Caco-2 (cell line): Measurements from ENCODE around the gene AGR2. TPM values are rescaled to one million over a fixed set of nuclear protein-coding genes. Genes with fewer than 3 reads are reported as not detected.
A peak's percentile ranks its signal among the peaks of the same experiment; 100 is the strongest.

Experiments
- BruUV-seq: library from RNA; stranded (reverse); fragments of 400-500 nt; replicated peaks from 2 replicates; lab custom pipeline; 2021; lab: Mats Ljungman, UMichigan
- CTCF ChIA-PET: fragments of 300-600 bp; sonication (Branson Sonifier 250); formaldehyde crosslinking; loops from one replicate; lab custom pipeline; 2022; ENCODE audit warnings: antibody characterized with exemption; lab: Charles Lee
- POLR2A ChIA-PET: fragments of 300-600 bp; sonication (Branson Sonifier 250); formaldehyde crosslinking; loops from one replicate; lab custom pipeline; 2022; ENCODE audit warnings: antibody characterized with exemption; lab: Charles Lee
- DNase-seq, 2 experiments: peaks; one replicate each; pipeline versions ENCODE4 v3.0.0 to v3.0.0-alpha.2; 2020 to 2022
- H3K27me3 ChIP-seq: replicated peaks from 2 replicates; pipeline ENCODE4 v1.6.0; 2011; ENCODE audit warnings: low read length; ENCODE audit not compliant: control insufficient read depth, insufficient read depth
- H3K36me3 ChIP-seq: 2 replicates; pipeline ENCODE4 v1.5.1; 2011; ENCODE audit warnings: low read length; ENCODE audit not compliant: control insufficient read depth, insufficient read depth
- H3K4me1 ChIP-seq: fragments of 250-450 bp; sonication (Bioruptor Pico); 2 replicates; pipeline ENCODE4 v1.5.1; 2020; ENCODE audit warnings: mild to moderate bottlenecking
- H3K4me3 ChIP-seq: 2 replicates; pipeline ENCODE4 v1.5.1; 2011; ENCODE audit warnings: low read depth, mild to moderate bottlenecking, control low read depth, low read length
- H3K9me3 ChIP-seq: fragments of 250-450 bp; sonication (Bioruptor Pico); 2 replicates; pipeline ENCODE4 v1.5.1; 2020; ENCODE audit warnings: mild to moderate bottlenecking, moderate library complexity
- H3K27ac Mint-ChIP-seq: one replicate; pipeline ENCODE4 v1.8.0; 2022; ENCODE audit warnings: mixed read lengths; ENCODE audit not compliant: unreplicated experiment
- H3K27me3 Mint-ChIP-seq: one replicate; pipeline ENCODE4 v1.8.0; 2022; ENCODE audit warnings: mixed read lengths; ENCODE audit not compliant: insufficient read depth, unreplicated experiment
- H3K36me3 Mint-ChIP-seq: one replicate; pipeline ENCODE4 v1.8.0; 2022; ENCODE audit warnings: mild to moderate bottlenecking, mixed read lengths; ENCODE audit not compliant: insufficient read depth, unreplicated experiment
- H3K4me1 Mint-ChIP-seq: one replicate; pipeline ENCODE4 v1.8.0; 2022; ENCODE audit warnings: low read depth, mixed read lengths; ENCODE audit not compliant: unreplicated experiment
- H3K4me3 Mint-ChIP-seq: one replicate; pipeline ENCODE4 v1.8.0; 2022; ENCODE audit warnings: mild to moderate bottlenecking, moderate library complexity, mixed read lengths; ENCODE audit not compliant: unreplicated experiment
- H3K9me3 Mint-ChIP-seq: one replicate; pipeline ENCODE4 v1.8.0; 2022; ENCODE audit warnings: mixed read lengths; ENCODE audit not compliant: unreplicated experiment
- intact Hi-C: fragments of 100-400 bp; cut with micrococcal nuclease; formaldehyde crosslinking; loops from one replicate; pipeline ENCODE4 v1.10.0; 2022; ENCODE audit not compliant: unreplicated experiment
- total RNA-seq: library from RNA; stranded (reverse); gene quantifications from 2 replicates; pipeline ENCODE4 v1.2.3, GENCODE V29; 2022
- TF ChIP-seq, protein P1 (sequence below), 2 experiments: fragments of 200-600 bp in 1 of 2; IDR thresholded peaks; 1 replicate in 1 of 2; 2 replicates in 1 of 2; pipeline versions ENCODE4 v1.5.1 to v1.8.0; 2011 to 2022; ENCODE audit warnings: antibody characterized with exemption in 1 of 2, control low read depth in 1 of 2, inconsistent platforms in 1 of 2, low read depth in 1 of 2, low read length in 1 of 2, mild to moderate bottlenecking in 1 of 2, moderate library complexity in 1 of 2; ENCODE audit not compliant: insufficient read depth in 1 of 2, severe bottlenecking in 1 of 2, unreplicated experiment in 1 of 2

AGR2 gene
- total RNA-seq, 1 experiment from 2014 or later, result 343 TPM

DNA sequence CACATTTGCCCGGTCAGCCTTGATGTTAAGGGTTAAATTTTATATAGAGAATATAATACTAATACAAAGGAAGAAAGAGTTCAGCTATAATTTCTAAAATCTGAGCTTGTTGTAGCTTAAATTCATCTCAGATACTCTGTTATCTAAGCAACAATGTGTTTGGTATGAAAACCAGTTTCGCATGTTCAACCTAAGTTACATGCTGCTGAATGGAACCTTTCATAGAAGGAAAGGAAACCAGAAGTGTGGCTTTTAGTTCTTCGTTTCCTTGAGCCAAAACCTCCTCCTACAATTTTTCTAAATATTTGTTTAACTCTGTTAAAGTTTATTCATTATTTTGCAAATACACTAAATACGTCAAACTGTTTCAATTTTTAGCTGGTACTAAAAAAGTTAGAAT, 18.5 kb downstream of the AGR2 start:
- ChIA-PET POLR2A (no interaction called here), CTCF (interaction anchor here (1.6 kb wide), 1 partner anchor 84 kb away, joined by 5 read pairs; no protein-coding TSS in a partner anchor)
- DNase-seq, result no peak
- no peaks in the 10 kb centered on the region for H3K27me3 Mint-ChIP-seq
- Histone ChIP-seq H3K9me3 (no peaks in the 10 kb centered on the region), H3K4me3 (no peak overlapping the region), H3K4me1 (peaks cover 27% of the 10 kb centered on the region), H3K27me3 (no peaks in the 10 kb centered on the region), H3K36me3 (peaks cover 1% of the 10 kb centered on the region)
- no peaks in the 10 kb centered on the region for H3K9me3 Mint-ChIP-seq
- H3K27ac Mint-ChIP-seq, result no peak overlapping the region
- BruUV-seq, result no TSS peak
- H3K36me3 Mint-ChIP-seq, result peaks cover 43% of the 10 kb centered on the region
- TF ChIP-seq, protein P1, sequence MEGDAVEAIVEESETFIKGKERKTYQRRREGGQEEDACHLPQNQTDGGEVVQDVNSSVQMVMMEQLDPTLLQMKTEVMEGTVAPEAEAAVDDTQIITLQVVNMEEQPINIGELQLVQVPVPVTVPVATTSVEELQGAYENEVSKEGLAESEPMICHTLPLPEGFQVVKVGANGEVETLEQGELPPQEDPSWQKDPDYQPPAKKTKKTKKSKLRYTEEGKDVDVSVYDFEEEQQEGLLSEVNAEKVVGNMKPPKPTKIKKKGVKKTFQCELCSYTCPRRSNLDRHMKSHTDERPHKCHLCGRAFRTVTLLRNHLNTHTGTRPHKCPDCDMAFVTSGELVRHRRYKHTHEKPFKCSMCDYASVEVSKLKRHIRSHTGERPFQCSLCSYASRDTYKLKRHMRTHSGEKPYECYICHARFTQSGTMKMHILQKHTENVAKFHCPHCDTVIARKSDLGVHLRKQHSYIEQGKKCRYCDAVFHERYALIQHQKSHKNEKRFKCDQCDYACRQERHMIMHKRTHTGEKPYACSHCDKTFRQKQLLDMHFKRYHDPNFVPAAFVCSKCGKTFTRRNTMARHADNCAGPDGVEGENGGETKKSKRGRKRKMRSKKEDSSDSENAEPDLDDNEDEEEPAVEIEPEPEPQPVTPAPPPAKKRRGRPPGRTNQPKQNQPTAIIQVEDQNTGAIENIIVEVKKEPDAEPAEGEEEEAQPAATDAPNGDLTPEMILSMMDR (IDR thresholded peaks at IDR 0.05; ENCODE audit: insufficient read depth in 1 of 2, low read depth in 1 of 2, low read length in 1 of 2, severe bottlenecking in 1 of 2, unreplicated experiment in 1 of 2), result no peak
- peaks cover under 1% of the 10 kb centered on the region for H3K4me1 Mint-ChIP-seq
- no peak overlapping the region for H3K4me3 Mint-ChIP-seq
- intact Hi-C loops, result loop anchor here (2.0 kb wide), 1 partner anchor 83 kb away; no protein-coding TSS in a partner anchor

DNA sequence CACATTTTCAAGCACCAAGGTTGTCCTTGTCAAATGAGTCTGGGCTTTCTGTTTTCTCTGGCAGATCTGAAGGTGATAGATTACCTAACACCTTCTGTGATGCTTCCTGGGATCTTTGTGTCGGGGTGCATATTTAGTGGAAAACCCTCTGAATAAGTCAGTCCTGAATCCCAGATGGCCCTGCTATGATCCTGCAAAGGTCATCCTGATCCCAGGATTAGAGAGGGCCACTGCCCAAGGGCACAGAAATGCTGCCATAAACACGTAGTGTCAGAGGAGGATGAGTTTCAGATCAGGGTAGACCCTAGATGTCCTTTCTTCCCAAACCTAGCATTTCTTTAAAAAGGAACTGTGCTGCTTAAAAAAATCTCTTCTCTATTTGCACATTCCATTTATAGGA, 19.0 kb downstream of the AGR2 start:
- BruUV-seq, result no TSS peak
- no peaks in the 10 kb centered on the region for H3K9me3 Mint-ChIP-seq
- CTCF ChIA-PET, result no interaction called here
- TF ChIP-seq, protein P1 (IDR thresholded peaks at IDR 0.05; ENCODE audit: insufficient read depth in 1 of 2, low read depth in 1 of 2, low read length in 1 of 2, severe bottlenecking in 1 of 2, unreplicated experiment in 1 of 2), result no peak
- POLR2A ChIA-PET, result no interaction called here
- H3K36me3 Mint-ChIP-seq, result peaks cover 40% of the 10 kb centered on the region
- Histone ChIP-seq H3K36me3 (peaks cover 1% of the 10 kb centered on the region), H3K27me3 (no peaks in the 10 kb centered on the region), H3K9me3 (no peaks in the 10 kb centered on the region), H3K4me1 (peaks cover 27% of the 10 kb centered on the region), H3K4me3 (no peak overlapping the region)
- H3K27me3 Mint-ChIP-seq, result no peaks in the 10 kb centered on the region
- no peak overlapping the region for H3K4me3 Mint-ChIP-seq
- no peaks in the 10 kb centered on the region for H3K4me1 Mint-ChIP-seq
- intact Hi-C loops, result loop anchor here (2.0 kb wide), 1 partner anchor 83 kb away; no protein-coding TSS in a partner anchor
- DNase-seq, result no peak
- peak overlapping the region; percentile 49 for H3K27ac Mint-ChIP-seq

DNA sequence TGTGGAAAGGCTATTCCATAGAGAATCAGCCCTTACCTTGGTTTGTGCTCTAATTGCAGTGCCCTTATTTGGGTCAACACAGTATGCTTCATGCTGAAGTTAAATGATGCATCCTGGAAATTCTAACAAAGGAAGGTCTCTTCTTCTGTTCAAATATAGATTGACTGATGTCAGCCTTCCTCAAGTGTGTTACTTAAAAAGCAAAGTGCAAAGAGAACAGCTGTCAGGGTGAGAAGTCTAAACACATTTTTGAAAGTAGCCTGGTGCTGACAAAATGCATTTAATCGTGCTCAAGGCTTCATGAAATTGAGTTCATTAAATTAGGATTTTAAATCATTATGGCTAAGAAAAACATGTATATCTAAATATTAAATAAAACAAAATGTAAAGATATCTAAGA, 19.5 kb downstream of the AGR2 start:
- Mint-ChIP-seq H3K9me3 (no peaks in the 10 kb centered on the region), H3K4me1 (no peaks in the 10 kb centered on the region), H3K4me3 (no peak overlapping the region), H3K27ac (peak overlapping the region; percentile 49), H3K27me3 (no peaks in the 10 kb centered on the region), H3K36me3 (peaks cover 44% of the 10 kb centered on the region)
- Histone ChIP-seq H3K9me3 (no peaks in the 10 kb centered on the region), H3K4me3 (no peak overlapping the region), H3K36me3 (peaks cover 1% of the 10 kb centered on the region), H3K27me3 (no peaks in the 10 kb centered on the region), H3K4me1 (peaks cover 27% of the 10 kb centered on the region)
- BruUV-seq, result no TSS peak
- ChIA-PET CTCF (no interaction called here), POLR2A (no interaction called here)
- TF ChIP-seq, protein P1 (IDR thresholded peaks at IDR 0.05; ENCODE audit: insufficient read depth in 1 of 2, low read depth in 1 of 2, low read length in 1 of 2, severe bottlenecking in 1 of 2, unreplicated experiment in 1 of 2), result no peak
- no peak for DNase-seq
- intact Hi-C loops, result no loop called here
